K562 (cell line): ENCODE results near the gene MKRN3.

Experiments used
- MAFF ChIP-seq: IDR thresholded peaks from 2 replicates; pipeline ENCODE4 v1.6.1; 2012; ENCODE audit warnings: low read length, improper control_type of control experiment
- TF ChIP-seq, protein P1 (sequence below): sonication (generic); formaldehyde crosslinking; IDR thresholded peaks from 2 replicates; pipeline ENCODE4 v1.9.0; 2022; ENCODE audit warnings: mild to moderate bottlenecking, missing genetic modification reagents

DNA sequence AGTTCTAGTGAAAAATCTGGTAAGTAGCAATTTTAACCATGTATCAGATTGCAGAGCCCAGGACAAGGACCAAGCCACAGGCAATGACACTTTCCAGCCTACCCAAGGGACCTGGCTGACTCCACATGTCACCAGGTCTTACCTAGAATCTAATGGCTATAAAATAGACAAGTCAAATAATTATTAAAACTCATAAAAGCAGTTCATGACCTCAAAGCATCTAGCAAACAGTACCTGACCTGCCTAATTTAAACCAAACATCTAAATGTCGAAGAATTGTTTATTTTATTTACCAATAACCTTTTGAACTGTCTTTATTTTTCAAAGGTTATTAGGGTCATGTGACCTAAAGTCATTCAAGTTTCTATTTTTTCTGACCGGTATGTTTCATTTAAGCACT is 35.6 kb upstream of the MKRN3 start:
- TF ChIP-seq MAFF: no peak
- TF ChIP-seq, protein P1, sequence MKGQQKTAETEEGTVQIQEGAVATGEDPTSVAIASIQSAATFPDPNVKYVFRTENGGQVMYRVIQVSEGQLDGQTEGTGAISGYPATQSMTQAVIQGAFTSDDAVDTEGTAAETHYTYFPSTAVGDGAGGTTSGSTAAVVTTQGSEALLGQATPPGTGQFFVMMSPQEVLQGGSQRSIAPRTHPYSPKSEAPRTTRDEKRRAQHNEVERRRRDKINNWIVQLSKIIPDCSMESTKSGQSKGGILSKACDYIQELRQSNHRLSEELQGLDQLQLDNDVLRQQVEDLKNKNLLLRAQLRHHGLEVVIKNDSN (CRISPR knock-in tag): no peak
